Smooth muscle cell (in vitro differentiated cells): ENCODE data around the gene GRIA1. TPM values are rescaled to one million over a fixed set of nuclear protein-coding genes. Genes with fewer than 3 reads are reported as not detected.

Experiments
- DNase-seq: peaks from one replicate; lab custom pipeline; 2025; ENCODE audit not compliant: unreplicated experiment; lab: John Stamatoyannopoulos, UW
- H2AFZ ChIP-seq: fragments of 200-600 bp; sonication (generic); 2 replicates; pipeline ENCODE4 v1.6.0; 2016; ENCODE audit warnings: antibody characterized with exemption, low read depth, mild to moderate bottlenecking
- H3F3A ChIP-seq: fragments of 200-600 bp; sonication (generic); 2 replicates; pipeline ENCODE4 v1.6.0; 2017; ENCODE audit warnings: antibody characterized with exemption, low read depth
- H3K27ac ChIP-seq: fragments of 200-600 bp; sonication (generic); 2 replicates; pipeline ENCODE4 v1.5.1; 2016; ENCODE audit warnings: low read depth, mild to moderate bottlenecking
- H3K27me3 ChIP-seq: fragments of 200-600 bp; sonication (generic); 2 replicates; pipeline ENCODE4 v1.6.1; 2016; ENCODE audit warnings: low read depth, mild to moderate bottlenecking
- H3K36me3 ChIP-seq: fragments of 200-600 bp; sonication (generic); 2 replicates; pipeline ENCODE4 v1.5.1; 2016; ENCODE audit warnings: low read depth
- H3K4me1 ChIP-seq: fragments of 200-600 bp; sonication (generic); 2 replicates; pipeline ENCODE4 v1.5.1; 2016; ENCODE audit warnings: low read depth
- H3K4me2 ChIP-seq: fragments of 200-600 bp; sonication (generic); 2 replicates; pipeline ENCODE4 v1.6.0; 2016; ENCODE audit warnings: mild to moderate bottlenecking
- H3K4me3 ChIP-seq: fragments of 200-600 bp; sonication (generic); 2 replicates; pipeline ENCODE4 v1.5.1; 2016; ENCODE audit warnings: mild to moderate bottlenecking
- H3K79me2 ChIP-seq: fragments of 200-600 bp; sonication (generic); 2 replicates; pipeline ENCODE4 v1.6.0; 2016; ENCODE audit warnings: low read depth, mild to moderate bottlenecking
- H3K9ac ChIP-seq: fragments of 200-600 bp; sonication (generic); 2 replicates; pipeline ENCODE4 v1.6.0; 2016; ENCODE audit warnings: low read depth
- H3K9me3 ChIP-seq: fragments of 200-600 bp; sonication (generic); replicated peaks from 2 replicates; pipeline ENCODE4 v1.5.1; 2016; ENCODE audit warnings: low read depth
- H4K20me1 ChIP-seq: fragments of 200-600 bp; sonication (generic); 2 replicates; pipeline ENCODE4 v1.6.0; 2016; ENCODE audit warnings: low read depth
- CTCF ChIP-seq: fragments of 200-600 bp; sonication (generic); IDR thresholded peaks from 2 replicates; pipeline ENCODE4 v1.5.1; 2017; ENCODE audit warnings: borderline replicate concordance, mild to moderate bottlenecking, antibody characterized with exemption; ENCODE audit not compliant: insufficient read depth, poor library complexity, severe bottlenecking
- WGBS: methylation state at CpG from one replicate; pipeline ENCODE4 v1.1.7; 2016; ENCODE audit warnings: low lambda C conversion rate; 5-methylcytosine and 5-hydroxymethylcytosine counted together
- polyA plus RNA-seq: library from polyadenylated mRNA; unstranded; fragments of >200 nt; fragmentation: Nextera tagmentation; extraction: Ambion mirVana; gene quantifications from 2 replicates; pipeline ENCODE4 v1.2.1, GENCODE V29; 2016
- total RNA-seq: library from RNA; depleted of rRNA; stranded (reverse); fragments of >200 nt; gene quantifications from 2 replicates; pipeline ENCODE4 v1.2.3, GENCODE V29; 2014

GRIA1 gene
- total and polyA plus RNA-seq, 2 experiments from 2014 or later = 0.17 to 0.94 TPM

- TF ChIP-seq CTCF = no peak
- Histone ChIP-seq H3K4me1 (peaks cover 6% of the 10 kb centered on the region), H3K9ac (no peak overlapping the region), H3K79me2 (no peaks in the 10 kb centered on the region), H3K27me3 (no peaks in the 10 kb centered on the region), H3K4me2 (no peak overlapping the region), H3K36me3 (no peaks in the 10 kb centered on the region), H3F3A (no peaks in the 10 kb centered on the region), H3K4me3 (no peak overlapping the region), H4K20me1 (no peaks in the 10 kb centered on the region), H2AFZ (no peak overlapping the region), H3K27ac (no peak overlapping the region), H3K9me3 (no peaks in the 10 kb centered on the region)
- DNase-seq = no peak
- WGBS = 89% methylated on average over 5 of the region's 5 CpGs
Measured at GRCh38 chr5:153777681-153778581, 287.5 kb downstream of the GRIA1 start.

DNA sequence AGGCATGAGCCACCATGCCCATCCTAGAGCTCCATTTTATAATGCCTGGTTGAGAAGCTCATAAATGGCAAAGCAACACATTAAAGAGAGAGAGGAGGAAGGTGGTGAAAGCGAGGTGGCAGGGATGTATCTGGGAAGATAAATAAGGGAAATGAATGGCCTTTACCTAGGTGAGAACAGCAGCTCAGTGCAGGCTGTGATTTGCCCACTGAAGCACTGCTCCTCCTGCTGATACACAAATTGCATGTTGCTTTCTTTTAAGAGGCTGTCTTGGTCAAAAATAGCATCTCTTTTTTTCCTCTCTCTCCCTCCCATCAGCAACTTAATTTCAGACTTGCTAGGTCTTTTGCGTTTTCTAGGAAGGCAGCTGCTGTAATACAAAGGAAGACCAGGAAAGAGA is 289.4 kb downstream of the GRIA1 start:
- DNase-seq = no peak
- Histone ChIP-seq H4K20me1 (no peaks in the 10 kb centered on the region), H3F3A (no peaks in the 10 kb centered on the region), H3K27me3 (no peaks in the 10 kb centered on the region), H3K36me3 (no peaks in the 10 kb centered on the region), H3K9me3 (no peaks in the 10 kb centered on the region), H2AFZ (no peak overlapping the region), H3K4me1 (peaks cover 14% of the 10 kb centered on the region), H3K9ac (no peak overlapping the region), H3K79me2 (no peaks in the 10 kb centered on the region), H3K27ac (no peak overlapping the region), H3K4me3 (no peak overlapping the region), H3K4me2 (no peak overlapping the region)
- no peak for TF ChIP-seq CTCF
- WGBS = 93% methylated on average over 2 of the region's 2 CpGs

- H3K4me3 ChIP-seq = no peak overlapping the region
- H3K27me3 ChIP-seq = no peaks in the 10 kb centered on the region
- H3K36me3 ChIP-seq = no peaks in the 10 kb centered on the region
- no peak for TF ChIP-seq CTCF
- H3K4me2 ChIP-seq = no peak overlapping the region
- no peaks in the 10 kb centered on the region for H3K79me2 ChIP-seq
- 36% methylated on average over 4 of the region's 4 CpGs for WGBS
- no peaks in the 10 kb centered on the region for H4K20me1 ChIP-seq
- H3K9ac ChIP-seq = no peak overlapping the region
- no peak overlapping the region for H2AFZ ChIP-seq
- no peak for DNase-seq
- H3K27ac ChIP-seq = no peak overlapping the region
- H3K9me3 ChIP-seq = no peaks in the 10 kb centered on the region
- no peaks in the 10 kb centered on the region for H3F3A ChIP-seq
- peaks cover 14% of the 10 kb centered on the region for H3K4me1 ChIP-seq
Measured at GRCh38 chr5:153780876-153781705, 290.6 kb downstream of the GRIA1 start.
